HG03066 (cell line): ENCODE measurements around the gene SFR1.
A peak's percentile ranks its signal among the peaks of the same experiment; 100 is the strongest.

Source experiments
- ATAC-seq: cut with Tn5 transposase; IDR thresholded peaks from one replicate; pipeline ENCODE4 v1.9.1; 2021; ENCODE audit warnings: low read depth; ENCODE audit not compliant: unreplicated experiment

SFR1 gene

DNA sequence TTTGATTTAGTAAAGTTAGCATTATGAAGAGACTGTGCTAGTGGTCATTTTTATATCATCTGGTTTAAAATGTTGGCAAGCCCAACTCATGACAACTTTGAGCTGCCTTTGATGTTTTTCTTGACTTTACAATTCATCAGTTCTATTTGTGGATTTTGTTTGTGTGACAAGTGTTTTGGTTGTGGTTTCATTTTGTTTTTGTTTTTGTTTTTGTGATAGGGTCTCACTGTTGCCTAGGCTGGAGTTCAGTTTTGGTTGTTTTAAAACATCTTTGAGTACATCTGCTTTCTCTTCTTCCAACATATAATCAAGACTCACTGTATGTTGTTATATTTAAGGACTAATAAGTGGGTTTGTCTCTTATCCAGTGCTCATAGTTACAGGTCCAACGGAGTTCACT is 17.6 kb upstream of the SFR1 start:
- no peak for ATAC-seq

DNA sequence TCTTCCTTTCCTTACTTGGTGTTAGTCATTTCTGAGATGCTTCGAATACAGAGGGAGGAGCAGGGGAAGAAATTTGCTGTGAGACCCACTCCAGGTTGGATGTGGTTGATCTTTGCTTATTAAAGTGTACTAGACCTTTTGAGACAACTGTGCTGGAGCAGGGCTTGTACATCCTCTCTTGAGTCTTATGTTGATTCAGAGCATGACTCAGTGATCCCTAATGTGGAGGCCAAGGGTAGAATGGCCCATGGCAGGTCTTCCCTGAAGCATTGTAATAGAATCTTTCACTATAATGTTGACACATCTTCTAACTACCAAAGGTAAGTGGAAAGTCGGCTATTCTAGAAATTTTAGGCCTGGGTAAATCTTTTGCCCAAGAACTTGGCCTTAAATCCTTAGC is 17.0 kb upstream of the SFR1 start:
- ATAC-seq, result no peak

DNA sequence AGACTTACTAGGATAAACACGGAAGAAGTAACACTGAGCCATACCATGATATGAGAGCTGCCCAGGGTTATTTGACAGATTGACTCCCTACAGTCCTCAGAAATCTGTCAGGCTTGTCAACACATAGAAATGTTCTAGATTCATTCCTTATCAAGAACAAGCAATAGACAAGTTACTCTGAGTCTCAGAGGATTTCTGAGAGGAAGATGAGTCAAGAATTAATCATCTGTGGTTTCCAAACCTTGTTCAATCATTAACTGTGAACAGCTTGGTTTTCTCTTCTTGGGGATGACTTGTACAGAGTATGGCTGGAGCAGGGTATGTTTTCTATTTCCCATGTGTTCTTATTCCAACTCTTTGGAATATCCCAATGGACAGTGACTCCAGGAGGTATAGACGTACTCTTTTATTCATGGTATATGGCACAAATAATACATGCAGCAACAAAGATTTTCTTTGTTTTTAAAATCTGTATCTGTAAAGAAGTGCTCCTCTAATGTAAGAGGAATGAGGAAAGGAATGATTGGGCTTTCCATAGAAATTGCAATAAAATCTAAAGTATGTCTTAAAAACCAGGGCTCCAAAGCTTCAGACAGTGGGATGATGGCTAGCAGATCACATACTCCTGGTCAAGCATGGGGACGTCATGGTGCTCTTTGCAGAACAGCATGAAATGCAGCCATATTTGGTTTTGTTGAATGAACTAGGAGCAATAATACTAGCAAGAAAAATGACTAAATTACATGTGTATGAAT is 11.9 kb upstream of the SFR1 start:
- peak; percentile 83 for ATAC-seq

DNA sequence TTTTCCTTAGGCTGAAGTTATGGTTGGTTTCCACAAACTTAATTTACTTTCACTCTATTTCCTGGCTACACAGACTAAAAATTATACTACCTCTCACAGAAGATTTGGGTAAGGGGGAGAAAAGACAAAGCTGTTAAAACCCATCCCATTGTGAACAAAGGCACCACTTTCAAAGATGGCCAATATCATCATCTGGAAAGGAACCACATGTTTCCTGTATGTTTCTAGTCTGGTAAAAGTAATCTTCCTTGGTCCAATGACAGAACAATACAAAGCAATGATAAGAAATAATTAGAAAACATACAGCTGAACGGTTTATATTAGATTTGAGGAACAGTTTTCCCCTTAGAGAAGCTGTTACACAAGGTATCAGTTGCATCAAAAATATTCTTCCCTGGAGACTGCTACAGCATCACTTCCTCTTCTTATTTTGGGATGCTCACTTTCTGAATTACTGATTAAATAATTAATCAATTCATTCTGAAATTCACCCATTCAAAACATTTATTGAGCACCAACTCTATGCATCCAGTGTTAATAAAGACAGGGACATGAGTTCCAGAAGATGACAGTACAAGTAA is 8.5 kb upstream of the SFR1 start:
- no peak for ATAC-seq

DNA sequence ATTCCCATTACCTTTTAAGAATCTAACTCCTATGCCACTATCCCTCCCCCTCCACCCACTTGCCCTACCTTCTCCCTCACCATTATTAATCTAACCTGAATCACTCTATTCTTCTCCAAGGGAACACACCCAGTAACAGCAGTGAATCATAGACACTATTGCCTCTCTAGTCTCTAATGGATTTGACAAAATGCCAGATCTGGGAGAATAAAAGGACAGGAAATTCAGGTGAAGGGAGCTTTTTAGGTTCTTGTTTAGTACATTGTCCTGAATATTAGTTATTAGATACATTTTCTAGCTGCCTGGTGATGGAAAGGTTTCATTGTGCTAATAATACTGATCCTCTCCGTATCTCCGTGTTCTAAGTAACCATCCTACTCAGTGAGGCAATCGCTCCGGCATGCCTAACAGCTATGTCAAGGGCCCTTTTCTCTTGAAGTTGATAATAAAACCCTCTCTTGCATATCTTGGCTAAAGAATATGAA is 4.1 kb upstream of the SFR1 start:
- ATAC-seq, result no peak

DNA sequence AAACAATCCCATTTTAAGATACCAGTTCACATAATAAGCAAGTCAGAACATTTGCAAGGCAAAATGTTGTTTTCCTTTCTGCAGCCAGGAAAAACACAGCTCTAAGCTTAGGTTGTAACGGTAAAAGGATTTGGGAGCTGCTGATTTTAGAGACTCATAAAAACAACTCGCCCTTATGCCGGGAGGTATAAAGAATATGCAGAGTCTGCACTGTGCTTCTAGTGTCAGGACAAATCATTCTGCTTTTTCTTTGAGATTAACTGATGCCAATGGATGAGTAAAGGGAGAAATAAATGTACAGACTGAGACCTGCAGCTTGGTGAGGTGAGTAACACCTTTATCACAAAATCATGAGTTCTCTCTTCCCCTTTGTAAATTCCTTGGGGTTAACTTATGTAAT is 2.0 kb upstream of the SFR1 start:
- no peak for ATAC-seq

DNA sequence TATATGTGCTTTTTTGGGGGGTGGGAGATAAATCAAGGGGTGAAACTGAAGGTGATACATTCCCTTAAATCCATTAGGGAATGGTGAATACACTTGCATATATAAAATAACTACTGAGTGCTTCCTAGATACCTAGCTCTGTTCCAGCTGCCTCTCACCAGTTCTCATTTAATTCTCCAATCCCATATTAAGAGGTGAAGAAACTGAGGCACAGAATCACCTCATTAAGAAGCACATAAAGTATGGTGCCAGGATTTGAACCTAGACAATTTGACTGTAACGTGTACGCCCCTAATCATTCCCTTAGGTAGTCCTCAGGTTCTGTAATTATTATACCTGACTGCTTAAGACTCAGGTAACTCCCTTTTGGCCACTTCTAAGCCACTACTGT is 1.5 kb upstream of the SFR1 start:
- no peak for ATAC-seq

DNA sequence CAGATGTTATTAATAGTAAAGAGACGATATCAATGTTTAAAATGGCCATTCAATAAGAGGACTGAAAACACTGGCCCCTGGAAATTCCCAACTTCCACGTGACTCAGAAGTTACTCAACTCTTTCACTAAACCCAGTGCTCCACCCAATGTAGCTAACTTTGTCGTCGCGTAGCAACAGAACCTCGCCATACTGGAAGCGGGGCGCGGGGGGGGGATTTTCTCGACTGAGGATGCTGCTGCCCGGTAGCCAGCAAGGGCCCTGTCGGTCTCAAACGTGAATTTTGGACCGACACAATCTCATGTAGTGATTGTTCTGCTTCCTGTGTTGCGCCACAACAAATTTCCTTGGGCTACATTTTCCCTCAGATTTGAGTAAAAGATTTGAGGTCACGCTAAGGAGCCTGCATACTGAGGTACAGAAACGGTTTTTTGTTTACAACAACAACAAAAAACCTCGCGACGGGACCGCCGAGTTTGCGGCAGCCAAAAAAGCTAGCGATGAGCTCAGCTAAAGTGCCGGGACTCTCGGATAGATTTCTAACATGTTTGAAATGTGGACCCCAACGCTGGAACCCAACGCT is 977 bp upstream of the SFR1 start:
- ATAC-seq, result peak; percentile 26

DNA sequence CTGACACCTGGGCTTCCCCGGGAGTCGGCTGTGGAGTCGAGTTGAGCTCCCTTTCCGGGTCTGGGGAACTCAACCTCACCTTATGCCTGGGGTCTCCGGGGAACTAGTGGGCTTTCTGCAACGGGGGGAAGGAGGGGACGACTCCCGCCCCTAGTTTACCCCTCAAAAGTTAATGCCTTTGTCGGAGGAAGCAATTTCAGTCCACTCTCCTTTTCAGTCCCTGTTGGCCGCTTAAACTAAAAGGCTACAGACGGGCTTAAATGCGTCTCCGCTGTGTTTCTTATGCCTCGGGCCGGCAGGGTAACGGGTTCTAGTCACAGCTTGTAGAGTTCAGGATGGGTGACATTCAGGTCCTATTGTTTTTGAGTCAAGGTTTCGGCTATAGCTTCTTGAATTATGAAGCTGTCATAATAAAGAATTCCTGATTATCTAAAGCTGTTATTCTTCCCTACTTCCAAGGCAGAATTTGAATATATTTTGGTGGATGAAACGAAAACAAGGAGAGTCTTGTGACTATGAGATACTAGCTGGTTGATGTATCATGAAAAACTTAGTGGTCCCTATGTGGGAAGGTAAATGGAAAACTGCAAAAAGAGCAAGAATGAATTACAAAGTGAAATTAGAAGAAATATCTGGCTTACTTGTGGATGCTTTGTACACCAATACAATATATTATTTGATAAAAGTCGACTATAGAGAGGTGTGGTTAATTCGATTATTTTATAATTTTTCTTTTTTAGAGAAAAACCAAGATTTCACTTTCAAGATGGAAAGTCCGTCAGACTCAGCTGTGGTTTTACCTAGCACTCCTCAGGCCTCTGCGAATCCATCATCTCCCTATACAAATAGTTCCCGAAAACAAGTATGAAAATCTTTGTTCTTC is 495 bp downstream of the SFR1 start:
- peak; percentile 2 for ATAC-seq

DNA sequence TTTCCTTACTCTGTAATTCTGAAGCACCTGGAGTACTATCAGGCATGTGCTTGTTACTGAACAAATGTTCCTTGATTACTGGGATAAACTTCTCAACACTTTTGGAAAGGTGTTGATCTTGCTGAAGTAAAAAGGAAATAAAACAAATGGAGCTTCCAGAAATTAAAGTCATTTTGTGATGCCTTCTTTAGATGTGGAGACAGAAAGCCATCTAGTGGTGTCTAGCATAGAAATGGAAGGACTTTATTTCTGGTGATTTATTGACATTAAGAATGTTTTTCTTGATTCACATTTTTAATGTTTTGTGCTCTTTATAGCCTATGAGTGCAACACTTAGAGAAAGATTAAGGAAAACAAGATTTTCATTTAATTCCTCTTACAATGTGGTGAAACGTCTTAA is 1.4 kb downstream of the SFR1 start:
- no peak for ATAC-seq

DNA sequence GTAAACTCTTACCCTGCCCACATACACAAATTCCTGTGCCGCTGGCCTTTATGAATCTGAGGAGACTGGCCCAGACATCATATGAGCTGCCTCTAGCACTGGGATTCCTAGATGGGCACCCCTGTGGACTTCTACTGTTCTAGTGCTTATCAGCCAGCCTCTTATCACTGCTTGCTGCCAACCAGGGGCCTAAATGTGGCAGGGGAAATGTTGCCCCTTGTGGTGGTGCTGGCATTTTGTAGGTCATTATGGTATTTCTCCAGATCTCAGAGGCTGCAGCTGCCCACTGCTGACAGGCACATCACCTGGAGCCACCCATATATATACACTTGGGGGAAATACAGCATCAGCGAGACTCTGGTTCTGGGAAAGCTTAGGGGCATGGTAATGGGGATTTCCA is 5.4 kb downstream of the SFR1 start:
- ATAC-seq, result no peak

DNA sequence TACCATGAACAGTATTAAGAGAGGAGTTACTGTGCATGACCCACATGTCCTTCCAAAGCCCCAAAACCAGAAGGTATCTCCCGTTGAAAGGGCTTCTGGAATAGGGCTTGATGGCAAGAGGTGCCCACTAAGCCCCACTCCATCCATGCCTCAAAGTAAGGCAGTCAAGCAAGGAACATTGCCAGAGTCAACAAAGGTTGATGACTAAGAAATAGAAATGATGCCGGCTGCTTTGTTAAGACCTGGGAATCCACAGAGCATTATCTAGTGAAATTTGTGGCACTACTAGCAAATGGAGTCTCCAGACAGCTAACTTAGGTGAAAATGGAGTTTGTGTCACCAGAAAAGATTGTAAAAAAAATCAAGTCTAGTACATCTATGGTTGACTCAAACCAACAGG is 6.2 kb downstream of the SFR1 start:
- no peak for ATAC-seq

DNA sequence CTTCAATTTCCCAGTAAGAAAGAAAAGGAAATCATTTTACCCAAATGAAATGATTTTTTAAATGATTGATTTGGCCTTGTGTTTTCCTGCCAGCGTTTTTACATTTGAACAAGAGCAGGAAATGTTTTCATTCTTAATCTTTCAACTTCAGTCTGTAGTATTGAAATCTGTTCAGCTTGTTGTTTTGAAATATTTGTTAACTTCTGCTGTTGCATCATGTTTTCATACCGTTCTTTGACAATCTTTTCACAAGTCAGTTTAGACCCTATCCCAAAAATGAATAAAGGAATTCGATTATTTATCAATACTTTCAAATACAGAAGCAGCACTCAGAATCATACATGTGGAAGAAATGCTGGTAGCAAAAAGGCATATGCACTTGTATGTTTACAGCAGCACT is 8.1 kb downstream of the SFR1 start:
- ATAC-seq, result no peak

DNA sequence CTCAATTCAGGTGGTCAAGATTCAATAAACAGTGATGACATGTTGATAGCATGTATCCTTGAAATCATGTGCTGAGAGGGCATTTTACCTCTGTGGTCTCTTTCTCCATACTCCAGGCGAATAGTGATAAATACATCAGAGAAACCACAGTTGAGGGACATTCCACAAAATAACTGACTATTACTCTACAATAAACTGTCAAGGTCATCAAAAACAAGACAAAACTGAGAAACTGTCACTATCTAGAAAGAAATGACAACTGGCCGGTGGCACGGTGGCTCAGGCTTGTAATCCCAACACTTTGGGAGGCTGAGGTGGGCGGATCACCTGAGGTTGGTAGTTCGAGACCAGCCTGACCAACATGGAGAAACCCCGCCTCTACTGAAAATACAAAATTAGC is 16.2 kb downstream of the SFR1 start:
- ATAC-seq, result no peak

DNA sequence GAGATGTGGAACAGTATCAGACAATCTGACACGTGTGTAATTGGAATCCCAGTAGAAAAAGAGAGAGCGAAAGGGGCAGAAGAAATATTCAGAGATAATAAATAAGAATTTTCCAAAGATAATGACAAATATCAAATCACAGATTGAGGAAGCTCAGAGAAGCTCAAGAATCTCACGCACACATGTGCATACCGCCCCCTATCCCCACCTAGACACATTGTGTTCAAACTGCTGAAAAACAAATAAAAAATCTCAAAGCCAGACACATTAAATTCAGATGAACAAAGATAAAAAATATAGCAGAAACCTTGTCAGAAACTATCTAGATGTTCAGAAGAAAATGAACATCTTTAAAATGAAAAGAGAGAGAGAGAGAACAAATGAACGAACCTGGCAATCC is 17.2 kb downstream of the SFR1 start:
- no peak for ATAC-seq

DNA sequence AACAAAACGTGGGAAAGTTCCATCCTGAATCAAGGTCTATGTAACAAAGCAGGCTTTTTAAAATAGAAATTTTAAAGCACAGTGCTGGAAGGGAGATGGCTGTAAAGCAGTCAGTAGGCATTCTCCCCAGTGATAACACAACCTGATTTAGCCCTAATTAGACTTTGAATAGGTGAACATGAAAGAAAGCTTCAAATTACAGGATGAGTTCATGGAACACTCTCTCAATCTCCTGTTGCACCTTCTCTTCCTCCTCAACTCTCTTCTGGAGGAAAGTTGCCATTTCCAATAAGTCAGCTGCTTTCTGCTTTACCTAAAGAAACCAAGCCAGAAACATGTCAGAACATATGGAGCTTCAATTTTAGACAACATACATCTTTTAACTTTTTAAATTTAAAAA is 20.1 kb downstream of the SFR1 start:
- ATAC-seq, result no peak

DNA sequence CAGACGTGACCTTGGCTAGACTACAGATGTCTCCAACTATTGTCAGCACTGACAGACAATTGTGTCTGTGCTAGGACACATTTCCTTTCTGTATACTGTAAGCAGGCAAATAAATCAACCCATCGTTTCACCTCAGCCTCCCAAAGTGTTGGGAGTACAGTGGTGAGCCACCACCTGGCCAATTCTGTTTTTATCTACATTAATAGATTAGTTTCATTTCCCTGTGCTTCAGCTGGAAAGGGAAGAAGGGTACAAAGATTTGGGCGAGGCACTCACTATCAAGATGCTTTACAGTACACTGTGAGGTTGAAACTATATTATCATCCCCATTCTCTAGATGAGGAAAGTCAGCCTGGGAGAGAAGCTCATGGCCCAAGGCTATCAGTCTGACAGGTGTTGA is 21.9 kb downstream of the SFR1 start:
- no peak for ATAC-seq

DNA sequence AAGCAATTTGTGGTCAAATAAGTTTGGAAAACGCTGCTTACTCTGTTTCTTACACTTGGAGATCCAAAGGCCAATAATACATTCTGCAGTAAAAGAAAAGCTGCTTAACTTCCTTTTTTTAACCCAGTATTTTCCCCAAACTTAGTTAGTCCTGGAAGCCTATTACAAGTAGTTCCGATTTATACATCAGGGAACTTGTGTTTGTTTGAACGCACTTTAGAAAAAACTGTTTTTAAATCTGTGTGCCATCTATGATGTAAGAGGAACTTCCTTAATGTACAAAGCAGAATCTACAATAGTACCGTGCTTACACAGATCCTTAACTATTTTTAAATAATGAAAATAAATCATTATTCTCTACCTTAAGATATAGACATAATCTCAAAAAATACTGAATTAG is 23.0 kb downstream of the SFR1 start:
- ATAC-seq, result no peak

DNA sequence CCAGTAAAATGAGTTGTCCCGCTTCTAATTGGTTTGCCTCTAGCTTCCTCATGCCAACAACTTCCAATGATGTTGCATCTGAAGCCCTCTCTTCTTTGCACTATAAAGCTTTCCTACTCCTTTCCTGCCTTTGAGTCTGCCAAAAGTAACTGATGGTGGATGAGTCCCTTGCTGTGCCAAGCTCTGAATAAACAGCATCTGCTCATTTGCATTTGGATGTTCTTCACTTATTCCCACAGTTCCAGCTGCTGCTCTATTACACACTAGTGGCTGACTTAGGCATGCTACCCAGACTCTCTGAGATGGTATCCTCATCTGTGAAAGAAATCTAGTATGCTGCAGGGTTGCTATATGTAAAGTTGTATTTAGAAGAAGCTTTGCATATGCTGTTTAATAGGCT is 24.9 kb downstream of the SFR1 start:
- no peak for ATAC-seq

DNA sequence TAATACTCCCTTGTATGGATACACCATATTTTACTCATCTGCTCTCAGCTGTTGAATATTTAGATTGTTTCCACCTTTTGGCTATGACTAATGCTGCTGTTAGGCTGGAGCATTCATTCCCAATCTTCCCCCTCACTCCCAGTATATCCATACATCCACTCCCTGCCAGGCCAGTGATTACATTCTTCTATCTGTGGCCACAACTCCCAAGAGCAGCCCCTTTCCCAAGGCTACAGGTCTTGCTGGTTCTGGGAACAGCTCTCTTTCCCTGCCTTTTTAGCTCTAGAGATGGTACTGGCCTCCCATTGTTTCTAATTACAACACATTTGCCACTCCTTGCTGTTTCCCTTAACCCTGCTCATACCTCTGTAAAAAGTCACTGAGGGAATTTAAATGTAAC is 28.2 kb downstream of the SFR1 start:
- ATAC-seq, result no peak

DNA sequence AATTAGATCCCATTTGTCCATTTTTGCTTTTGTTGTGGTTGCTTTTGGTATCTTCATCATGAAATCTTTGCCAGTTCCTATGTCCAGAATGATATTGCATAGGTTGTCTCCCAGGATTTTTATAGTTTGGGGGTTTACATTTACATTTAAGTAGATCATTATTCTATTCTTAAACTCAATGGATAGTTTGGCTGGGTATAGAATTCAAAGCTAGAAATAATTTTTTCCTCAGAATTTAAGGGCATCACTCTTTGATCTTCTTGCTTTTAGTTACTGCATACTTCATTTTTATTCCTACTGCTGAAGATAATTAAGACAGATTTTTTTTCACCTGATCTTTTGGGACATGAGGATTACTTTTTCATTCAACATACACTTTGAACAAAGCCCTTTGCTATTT is 29.8 kb downstream of the SFR1 start:
- ATAC-seq, result no peak
